Activated CD8-positive, alpha-beta memory T cell treated with anti-CD3 and anti-CD28 coated beads for 4 hours (primary cell): Measurements from ENCODE around the gene DVL1.
"Not testable (repeated sequence)": the region's sequence is repeated elsewhere in the genome, so short reads cannot be mapped to it uniquely, and the experiment has no call there.

Source experiments
- DNase-seq, 2 donors: peaks; one replicate each; pipeline ENCODE4 v3.0.0-alpha.2; 2020; ENCODE audit warnings: low read depth in 2 of 2

DVL1 gene

GRCh38 chr1:1373815-1374588, 24.8 kb upstream of the DVL1 start:
- DNase-seq, result no peak

DNA sequence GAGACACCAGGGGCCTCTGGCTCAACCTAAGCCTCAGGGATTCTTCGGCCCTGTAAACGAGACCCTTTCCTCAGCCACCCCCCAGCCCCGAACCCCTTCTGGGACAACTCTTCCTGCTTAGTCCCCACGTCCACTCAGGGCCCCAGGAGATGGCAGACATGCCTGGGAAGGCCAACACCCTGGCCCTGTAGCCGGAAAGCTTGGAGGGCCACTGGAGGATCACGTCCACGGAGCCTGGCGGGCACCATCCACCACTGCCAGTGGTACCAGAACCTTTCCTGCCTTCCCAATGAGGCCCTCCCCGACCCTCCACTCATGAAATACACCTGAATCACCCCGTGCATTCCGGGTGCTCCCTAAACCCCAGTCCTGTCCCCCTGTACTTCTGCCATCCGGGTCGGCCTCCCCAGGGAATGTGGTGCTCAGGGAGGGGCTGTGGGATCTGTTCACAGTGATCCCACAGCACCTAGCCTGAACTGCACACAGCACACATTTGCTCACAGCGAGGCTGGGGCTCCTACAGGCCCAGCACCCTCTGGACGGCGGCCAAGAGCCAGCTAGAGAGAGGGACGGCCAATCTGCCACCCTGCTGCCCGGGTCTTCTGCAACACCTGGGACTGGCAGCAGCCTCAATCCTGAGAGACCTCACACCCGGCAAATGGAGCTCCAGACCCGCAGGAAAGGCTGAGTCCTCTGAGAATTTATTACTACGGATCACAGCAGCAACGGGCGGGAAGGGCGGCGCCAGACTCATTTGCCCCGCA, 24.0 kb upstream of the DVL1 start:
- DNase-seq, result no peak

- DNase-seq, result peak; percentile 43 to 59
Observed at GRCh38 chr1:1371746-1372711, 22.8 kb upstream of the DVL1 start.

DNA sequence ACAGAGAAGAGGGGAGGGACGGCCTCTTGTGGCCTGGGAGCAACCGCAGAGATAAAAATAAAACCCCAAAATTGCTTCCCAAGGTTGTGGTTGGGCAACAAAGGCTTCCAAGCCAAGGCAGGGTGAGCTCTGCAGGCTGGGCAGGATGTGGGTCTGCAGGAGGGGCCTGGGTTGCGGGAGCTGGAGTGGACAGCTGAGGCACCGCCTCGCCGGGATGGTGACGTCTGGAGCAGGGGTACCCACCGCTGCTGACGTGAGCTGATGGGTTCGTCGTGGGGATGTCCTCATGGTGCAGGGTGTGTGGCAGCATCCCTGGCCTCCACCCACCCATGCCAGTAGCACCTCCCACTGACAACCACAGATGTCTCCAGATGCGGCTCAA, 22.1 kb upstream of the DVL1 start:
- peak in 1 of 2 donors; percentile 35 for DNase-seq

GRCh38 chr1:1370771-1371300, 21.6 kb upstream of the DVL1 start:
- DNase-seq, result no peak

DNA sequence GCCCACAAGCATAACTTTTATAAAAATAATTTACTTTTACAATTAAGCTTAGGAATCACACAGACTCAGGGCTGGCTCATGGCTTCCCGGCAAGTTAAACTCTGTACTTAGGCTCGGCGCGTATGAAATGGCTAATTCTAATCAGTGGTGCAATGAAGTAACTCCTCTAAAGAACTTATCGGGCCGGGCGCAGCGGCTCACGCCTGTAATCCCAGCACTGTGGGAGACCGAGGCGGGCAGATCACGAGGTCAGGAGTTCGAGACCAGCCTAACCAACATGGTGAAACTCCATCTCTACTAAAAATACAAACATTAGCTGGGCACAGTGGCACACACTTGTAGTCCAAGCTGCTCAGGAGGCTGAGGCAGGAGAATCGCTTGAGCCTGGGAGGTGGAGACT, 20.9 kb upstream of the DVL1 start:
- not testable (repeated sequence) for DNase-seq

GRCh38 chr1:1367315-1367714, 18.1 kb upstream of the DVL1 start:
- DNase-seq, result no peak

DNA sequence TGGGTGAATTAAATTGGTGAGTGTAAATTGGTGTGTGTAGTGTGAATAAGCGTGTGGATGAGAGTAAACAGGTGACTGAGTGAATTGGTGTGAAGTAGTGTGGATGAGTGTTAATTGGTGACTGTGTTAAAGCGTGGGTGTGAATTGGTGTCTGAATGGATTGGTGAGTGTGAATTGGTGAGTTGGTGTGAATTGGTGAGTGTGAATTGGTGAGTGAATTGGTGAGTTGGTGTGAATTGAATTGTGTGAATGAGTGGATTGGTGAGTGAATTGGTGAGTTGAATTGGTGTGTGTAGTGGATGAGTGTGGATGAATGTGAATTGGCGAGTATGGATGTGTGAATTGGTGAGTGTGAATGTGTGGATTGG, 17.5 kb upstream of the DVL1 start:
- DNase-seq, result no peak

DNA sequence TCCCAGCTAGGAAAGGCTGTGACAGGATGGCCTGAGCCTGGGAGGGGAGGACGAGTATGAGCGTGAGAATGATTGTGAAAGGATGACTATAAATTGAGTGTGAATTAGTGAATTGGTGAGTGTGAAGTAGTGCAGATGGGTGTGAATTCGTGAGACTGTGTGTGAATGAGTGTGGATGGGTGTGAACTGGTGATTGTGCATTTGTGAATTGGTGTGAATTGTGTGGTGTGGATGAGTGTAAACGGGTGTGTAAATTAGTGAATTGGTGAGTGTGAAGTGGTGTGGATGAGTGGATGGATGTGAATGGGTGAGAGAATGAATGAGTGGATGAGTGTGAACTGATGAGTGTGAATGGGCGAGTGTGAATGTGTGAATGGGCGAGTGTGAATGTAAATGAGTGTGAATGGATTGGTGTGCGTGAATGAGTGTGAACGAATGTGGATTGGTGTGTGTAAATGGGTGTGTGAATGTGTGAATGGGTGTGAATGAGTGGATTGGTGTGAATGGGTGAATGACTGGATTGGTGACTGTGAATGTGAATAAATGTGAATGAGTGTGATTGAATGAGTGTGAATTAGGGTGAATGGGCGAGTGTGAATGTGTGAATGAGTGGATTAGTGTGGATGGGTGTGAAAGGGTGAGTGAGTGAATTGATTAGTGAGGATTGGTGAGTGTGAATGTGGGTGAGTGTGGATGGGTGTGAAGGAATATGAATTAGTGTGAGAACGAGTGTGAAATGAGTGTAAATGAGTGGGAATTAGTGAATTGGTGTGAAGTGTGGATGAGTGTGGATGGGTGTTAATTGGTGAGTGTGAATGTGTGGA, 16.9 kb upstream of the DVL1 start:
- DNase-seq, result no peak

- no peak for DNase-seq
Observed at GRCh38 chr1:1364266-1364665, 15.0 kb upstream of the DVL1 start.

GRCh38 chr1:1361982-1362423, 12.8 kb upstream of the DVL1 start:
- DNase-seq, result no peak

GRCh38 chr1:1361233-1361981, 12.2 kb upstream of the DVL1 start:
- no peak for DNase-seq

DNA sequence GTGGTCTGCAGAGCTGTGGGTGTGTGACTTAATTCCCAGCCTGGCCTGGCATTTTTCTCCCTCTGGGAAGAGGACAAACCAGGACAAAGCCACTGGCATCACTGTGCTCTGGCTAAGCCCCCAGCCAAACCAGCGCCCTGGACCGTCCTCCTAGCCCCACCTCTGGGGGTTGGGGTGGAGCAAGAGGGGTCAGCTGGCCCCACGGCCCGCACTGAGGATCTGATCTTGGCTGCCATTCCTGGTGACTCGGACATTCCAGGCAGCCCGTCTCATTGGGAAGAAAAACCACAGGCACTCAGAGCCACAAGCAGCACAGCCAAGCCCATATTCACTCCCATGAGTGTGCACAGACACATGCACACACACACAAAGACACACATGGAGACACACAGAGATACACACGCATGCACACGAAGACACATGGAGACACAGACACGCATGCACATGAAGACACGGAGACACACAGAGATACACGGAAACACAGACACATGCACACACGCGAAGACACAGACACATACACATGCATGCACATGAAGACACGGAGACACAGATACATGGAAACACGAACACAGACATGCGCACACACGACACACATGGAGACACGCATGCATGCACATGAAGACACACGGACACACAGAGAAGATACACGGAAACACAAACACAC, 11.4 kb upstream of the DVL1 start:
- DNase-seq, result no peak

GRCh38 chr1:1359664-1360468, 10.6 kb upstream of the DVL1 start:
- no peak for DNase-seq

DNA sequence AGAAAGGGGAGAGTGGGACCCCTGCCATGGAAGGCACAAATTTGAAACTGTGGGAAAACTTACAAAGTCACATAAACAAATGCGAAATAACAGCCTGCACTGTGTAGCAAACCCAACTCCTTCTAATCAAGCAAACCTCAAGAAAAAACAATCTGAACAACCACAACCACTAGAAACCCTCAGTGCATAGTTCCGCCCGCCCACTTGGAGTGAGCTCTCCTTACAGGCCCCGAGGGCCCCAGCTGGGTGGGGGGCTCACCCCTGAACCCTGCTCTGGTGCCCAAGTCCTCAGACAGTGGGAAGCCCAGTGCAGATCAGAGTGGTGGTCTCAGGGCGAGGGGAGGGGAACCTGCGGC, 10.1 kb upstream of the DVL1 start:
- DNase-seq, result no peak

DNA sequence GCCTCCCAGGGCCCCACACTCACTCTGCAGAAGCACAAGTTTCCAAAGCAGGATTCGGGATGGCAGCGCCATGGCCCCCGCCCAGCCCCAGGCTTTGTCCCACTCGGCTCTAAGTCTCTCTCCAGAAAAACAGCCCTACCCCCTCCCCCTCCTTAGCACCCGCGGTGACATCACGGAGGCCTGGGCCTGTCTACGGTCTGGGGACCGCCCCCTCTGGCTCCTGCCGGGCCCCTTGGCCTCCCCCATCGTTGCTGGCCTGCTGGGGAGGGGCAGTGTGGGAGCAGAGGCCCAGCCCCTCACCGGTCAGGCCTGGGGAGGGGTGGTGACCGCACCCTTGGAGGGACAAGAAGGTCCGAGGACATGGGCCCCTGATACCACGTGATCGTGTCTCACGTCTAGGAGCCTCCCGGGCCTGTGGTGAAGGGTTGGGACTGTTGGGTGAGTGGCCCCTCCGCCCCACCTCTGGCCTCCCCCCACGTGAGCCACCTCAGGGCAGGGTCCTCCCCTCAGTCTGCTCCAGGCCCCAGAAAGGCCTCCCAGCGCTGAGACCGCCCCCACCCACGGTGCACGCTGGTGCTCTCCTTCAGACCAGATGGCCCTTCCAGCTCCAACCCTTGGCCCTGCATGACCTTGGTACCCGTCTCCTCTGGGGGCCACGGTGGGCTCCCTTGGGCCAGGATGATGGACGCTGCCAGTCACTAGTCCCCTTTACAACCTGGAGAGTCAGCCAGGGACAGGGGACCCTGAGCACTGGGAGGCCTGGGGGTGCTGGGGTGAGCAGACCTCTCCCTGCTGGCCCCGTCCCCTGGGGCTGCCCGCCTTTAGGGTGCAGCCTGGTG, 9.4 kb upstream of the DVL1 start, which contains the start of gene MXRA8:
MXRA8 (minus strand) TSS at position 123 of the 839 bp plus-strand sequence; CDS start at position 72, 51 bp downstream.
- DNase-seq, result no peak

- DNase-seq, result no peak
Observed at GRCh38 chr1:1357871-1358432, 8.7 kb upstream of the DVL1 start.
